Measurements from ENCODE around the gene AQP12B. TPM values are rescaled to one million over a fixed set of nuclear protein-coding genes. Genes with fewer than 3 reads are reported as not detected.

AQP12B gene
- total and polyA plus RNA-seq, 10 of the 15 experiments (the other 5 are each of a cell fraction or from before 2014, with no cell fraction given): not detected

DNA sequence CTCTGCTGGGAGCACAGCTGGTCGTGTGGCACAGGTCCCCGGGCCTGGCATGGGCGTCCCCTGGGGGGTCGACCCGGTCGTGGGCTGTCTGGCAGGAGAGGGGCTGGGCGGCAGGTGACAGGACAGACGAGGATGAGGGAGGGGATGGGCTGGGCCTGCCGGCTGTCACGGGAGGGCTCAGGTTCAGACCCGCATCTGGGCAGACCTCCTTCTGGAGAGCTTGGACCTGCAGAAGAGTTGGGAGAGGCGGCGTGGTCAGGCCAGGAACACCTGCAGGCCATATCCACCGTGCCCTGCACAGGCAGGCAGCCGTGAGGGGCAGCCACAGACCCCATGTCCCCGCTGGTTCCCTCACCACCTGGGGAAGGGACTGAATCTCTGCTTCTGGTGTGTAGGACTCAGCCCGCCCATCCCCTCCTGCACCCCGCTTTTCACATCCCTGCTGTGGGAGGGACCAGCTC is 34.5 kb upstream of the AQP12B start:
- Histone ChIP-seq H3K4me3 (no peak overlapping the region), H3K9me3 (replicated peaks; ENCODE audit: control insufficient read depth, insufficient read depth, low read length) (no peaks in the 10 kb centered on the region), H4K20me1 (ENCODE audit: control insufficient read depth, insufficient read depth) (no peaks in the 10 kb centered on the region), H3K4me1 (ENCODE audit: control insufficient read depth, insufficient read depth, low read length) (no peaks in the 10 kb centered on the region), H2AFZ (ENCODE audit: control insufficient read depth, low read depth, low read length) (no peak overlapping the region), H3K36me3 (ENCODE audit: control insufficient read depth in 2 of 2, insufficient read depth in 2 of 2, low read length in 1 of 2) (no peaks in the 10 kb centered on the region), H3K79me2 (ENCODE audit: control insufficient read depth, insufficient read depth, low read length) (no peaks in the 10 kb centered on the region), H3K27me3 (replicated peaks in 1 of 2; ENCODE audit: control insufficient read depth in 2 of 2, insufficient read depth in 2 of 2, low read length in 1 of 2) (no peaks in the 10 kb centered on the region; a peak in 1 of 4 replicates), H3K9ac (ENCODE audit: control insufficient read depth, insufficient read depth, low read length) (no peak overlapping the region), H3K27ac (ENCODE audit: control insufficient read depth, insufficient read depth) (no peak overlapping the region), H3K4me2 (ENCODE audit: control insufficient read depth, insufficient read depth) (no peak overlapping the region)
- 31% methylated on average over 18 of the region's 18 CpGs for WGBS (ENCODE audit: insufficient coverage, insufficient replicate concordance, low lambda C conversion rate, missing lambda C conversion rate)
- no peak for FAIRE-seq
- BruUV-seq (replicated peaks): no TSS peak
- ChIA-PET RAD21 (ENCODE audit: unreplicated experiment) (no interaction called here), POLR2A (no interaction called here), CTCF (no interaction called here), SMC1A (ENCODE audit: uncharacterized antibody, unreplicated experiment) (no interaction called here)
- intact Hi-C loops (cut with micrococcal nuclease; ENCODE audit: unreplicated experiment) (no loop called here), in situ Hi-C loops (cut with MboI) (no loop called here)
- DNase-seq (ENCODE audit: low read depth, low spot score): no peak
- TF ChIP-seq HCFC1 (IDR thresholded peaks at IDR 0.05; ENCODE audit: low read length) (no peak), NFYB (IDR thresholded peaks at IDR 0.05; ENCODE audit: insufficient read depth, low read depth, low read length) (no peak)
- ATAC-seq: no peak

GRCh38 chr2:240716130-240716798 is 33.6 kb upstream of the AQP12B start:
- Histone ChIP-seq H3K4me3 (no peak overlapping the region), H3K27ac (ENCODE audit: control insufficient read depth, insufficient read depth) (no peak overlapping the region), H3K9me3 (replicated peaks; ENCODE audit: control insufficient read depth, insufficient read depth, low read length) (no peaks in the 10 kb centered on the region), H4K20me1 (ENCODE audit: control insufficient read depth, insufficient read depth) (no peaks in the 10 kb centered on the region), H3K79me2 (ENCODE audit: control insufficient read depth, insufficient read depth, low read length) (no peaks in the 10 kb centered on the region), H3K4me1 (ENCODE audit: control insufficient read depth, insufficient read depth, low read length) (no peaks in the 10 kb centered on the region), H3K4me2 (ENCODE audit: control insufficient read depth, insufficient read depth) (no peak overlapping the region), H3K27me3 (replicated peaks in 1 of 2; ENCODE audit: control insufficient read depth in 2 of 2, insufficient read depth in 2 of 2, low read length in 1 of 2) (no peaks in the 10 kb centered on the region; a peak in 1 of 4 replicates), H3K36me3 (ENCODE audit: control insufficient read depth in 2 of 2, insufficient read depth in 2 of 2, low read length in 1 of 2) (no peaks in the 10 kb centered on the region), H3K9ac (ENCODE audit: control insufficient read depth, insufficient read depth, low read length) (no peak overlapping the region), H2AFZ (ENCODE audit: control insufficient read depth, low read depth, low read length) (no peak overlapping the region)
- CTCF ChIA-PET: no interaction called here
- POLR2A ChIA-PET: no interaction called here
- BruUV-seq (replicated peaks): no TSS peak
- in situ Hi-C loops (cut with MboI): no loop called here
- RAD21 ChIA-PET (ENCODE audit: unreplicated experiment): no interaction called here
- no peak for ATAC-seq
- no peak for DNase-seq (ENCODE audit: low read depth, low spot score)
- SMC1A ChIA-PET (ENCODE audit: uncharacterized antibody, unreplicated experiment): no interaction called here
- intact Hi-C loops (cut with micrococcal nuclease; ENCODE audit: unreplicated experiment): no loop called here
- no peak for FAIRE-seq
- WGBS (ENCODE audit: insufficient coverage, insufficient replicate concordance, low lambda C conversion rate, missing lambda C conversion rate): 55% methylated on average over 23 of the region's 23 CpGs
- no peak for TF ChIP-seq ETV6 (conservative IDR thresholded peaks at IDR 0.05 in 1 of 2, IDR thresholded peaks at IDR 0.05 in 1 of 2; ENCODE audit: borderline replicate concordance in 1 of 2, low read depth in 1 of 2)
- no peak for TF ChIP-seq MXI1 (IDR thresholded peaks at IDR 0.05; ENCODE audit: low read depth, low read length)
- TF ChIP-seq CUX1 (IDR thresholded peaks at IDR 0.05; ENCODE audit: insufficient replicate concordance, low read depth, low read length): no peak
- TF ChIP-seq ZNF622 (IDR thresholded peaks at IDR 0.05): no peak
- TF ChIP-seq SMAD1 (IDR thresholded peaks at IDR 0.05; ENCODE audit: low read depth, partially characterized antibody): no peak
- TF ChIP-seq ZZZ3 (IDR thresholded peaks at IDR 0.05; ENCODE audit: control insufficient read depth, insufficient read length, low read depth): no peak
- no peak for TF ChIP-seq NR2C2 (IDR thresholded peaks at IDR 0.05; ENCODE audit: borderline replicate concordance, control insufficient read depth, insufficient read length, low read depth)
- no peak for TF ChIP-seq RAD21 (IDR thresholded peaks at IDR 0.05; ENCODE audit: insufficient read depth, low read depth, low read length)
